Measurements from ENCODE around the gene PSME1. TPM values are rescaled to one million over a fixed set of nuclear protein-coding genes. Genes with fewer than 3 reads are reported as not detected.

The PSME1 gene
- total and polyA plus RNA-seq, 2 of the 13 experiments (the other 11 are each of a cell fraction or from before 2014, with no cell fraction given): 159 to 608 TPM

DNA sequence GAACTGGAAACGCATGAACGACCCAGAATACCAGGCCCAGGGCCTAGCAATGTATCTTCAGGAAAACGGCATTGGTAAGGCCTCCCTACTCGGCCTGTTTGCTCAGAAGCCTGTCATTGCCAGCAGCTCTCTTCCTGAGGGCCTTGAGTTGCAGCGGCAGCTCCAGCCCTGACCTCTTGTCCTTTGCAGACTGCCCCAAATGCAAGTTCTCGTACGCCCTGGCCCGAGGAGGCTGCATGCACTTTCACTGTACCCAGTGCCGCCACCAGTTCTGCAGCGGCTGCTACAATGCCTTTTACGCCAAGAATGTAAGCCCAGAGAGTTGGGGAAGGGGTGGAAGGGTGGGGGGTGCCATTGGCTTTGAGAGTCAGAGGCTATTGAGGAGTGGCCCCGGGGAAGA is 21.3 kb downstream of the PSME1 start:
- intact Hi-C loops (cut with micrococcal nuclease; ENCODE audit: unreplicated experiment): no loop called here
- Histone ChIP-seq H3K27ac (ENCODE audit: extremely low read length, insufficient read depth, low read length) (no peak overlapping the region), H3K4me1 (ENCODE audit: insufficient read depth, low read length) (peaks cover 26% of the 10 kb centered on the region), H2AFZ (ENCODE audit: low read length) (no peak overlapping the region), H3K9me3 (ENCODE audit: low read length) (no peaks in the 10 kb centered on the region), H4K20me1 (ENCODE audit: insufficient read depth, low read length) (no peaks in the 10 kb centered on the region), H3K4me2 (ENCODE audit: low read depth, low read length) (no peak overlapping the region), H3K79me2 (ENCODE audit: insufficient read depth, low read length) (peaks cover 5% of the 10 kb centered on the region), H3K9ac (ENCODE audit: insufficient read depth, low read depth, low read length) (no peak overlapping the region), H3K27me3 (ENCODE audit: control insufficient read depth in 1 of 2, insufficient read depth in 2 of 2, low read length in 2 of 2) (no peaks in the 10 kb centered on the region; a peak in 1 of 5 replicates), H3K4me3 (replicated peaks in 1 of 3; ENCODE audit: insufficient read depth in 1 of 3, low read depth in 2 of 3, low read length in 3 of 3) (no peak overlapping the region), H3K36me3 (replicated peaks in 1 of 2; ENCODE audit: control insufficient read depth in 1 of 2, insufficient read depth in 2 of 2, low read length in 2 of 2) (peaks cover 46 to 57% of the 10 kb centered on the region in 2 experiments)
- TF ChIP-seq AGO2 (optimal IDR thresholded peaks at IDR 0.05; ENCODE audit: low read depth, low read length) (peak; percentile 64), POLR2A (IDR thresholded peaks at IDR 0.05; ENCODE audit: insufficient read depth in 1 of 2, low read depth in 2 of 2, low read length in 2 of 2) (0 out of 4 replicates have a peak, but pooled peaks of 1 of the 2 experiments have one; percentile 41), RXRA (CRISPR knock-in tag; IDR thresholded peaks at IDR 0.05) (0 out of 2 replicates have a peak, but pooled peaks have one; percentile 17), ZNF780A (CRISPR knock-in tag; IDR thresholded peaks at IDR 0.05) (no peak), MZF1 (CRISPR knock-in tag; IDR thresholded peaks at IDR 0.05; ENCODE audit: borderline replicate concordance) (0 out of 2 replicates have a peak, but pooled peaks have one; percentile 9), RBFOX2 (IDR thresholded peaks at IDR 0.05; ENCODE audit: low read depth, low read length) (0 out of 2 replicates have a peak, but pooled peaks have one; percentile 46), RFX3 (CRISPR knock-in tag; IDR thresholded peaks at IDR 0.05) (no peak), ZSCAN29 (CRISPR knock-in tag; conservative IDR thresholded peaks at IDR 0.05) (no peak), ZNF777 (CRISPR knock-in tag; IDR thresholded peaks at IDR 0.05) (no peak), ELF3 (CRISPR knock-in tag; IDR thresholded peaks at IDR 0.05) (no peak), HNF4G (IDR thresholded peaks at IDR 0.05; ENCODE audit: borderline replicate concordance, low read depth, low read length) (no peak), HNF4G (CRISPR knock-in tag; IDR thresholded peaks at IDR 0.05; ENCODE audit: borderline replicate concordance, low read depth) (no peak)
- TF ChIP-seq, protein P1, sequence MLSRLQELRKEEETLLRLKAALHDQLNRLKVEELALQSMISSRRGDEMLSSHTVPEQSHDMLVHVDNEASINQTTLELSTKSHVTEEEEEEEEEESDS (CRISPR knock-in tag; IDR thresholded peaks at IDR 0.05; ENCODE audit: borderline replicate concordance): no peak
- TF ChIP-seq, protein P2, sequence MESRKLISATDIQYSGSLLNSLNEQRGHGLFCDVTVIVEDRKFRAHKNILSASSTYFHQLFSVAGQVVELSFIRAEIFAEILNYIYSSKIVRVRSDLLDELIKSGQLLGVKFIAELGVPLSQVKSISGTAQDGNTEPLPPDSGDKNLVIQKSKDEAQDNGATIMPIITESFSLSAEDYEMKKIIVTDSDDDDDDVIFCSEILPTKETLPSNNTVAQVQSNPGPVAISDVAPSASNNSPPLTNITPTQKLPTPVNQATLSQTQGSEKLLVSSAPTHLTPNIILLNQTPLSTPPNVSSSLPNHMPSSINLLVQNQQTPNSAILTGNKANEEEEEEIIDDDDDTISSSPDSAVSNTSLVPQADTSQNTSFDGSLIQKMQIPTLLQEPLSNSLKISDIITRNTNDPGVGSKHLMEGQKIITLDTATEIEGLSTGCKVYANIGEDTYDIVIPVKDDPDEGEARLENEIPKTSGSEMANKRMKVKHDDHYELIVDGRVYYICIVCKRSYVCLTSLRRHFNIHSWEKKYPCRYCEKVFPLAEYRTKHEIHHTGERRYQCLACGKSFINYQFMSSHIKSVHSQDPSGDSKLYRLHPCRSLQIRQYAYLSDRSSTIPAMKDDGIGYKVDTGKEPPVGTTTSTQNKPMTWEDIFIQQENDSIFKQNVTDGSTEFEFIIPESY (CRISPR knock-in tag; IDR thresholded peaks at IDR 0.05): no peak
- no TSS peak for BruUV-seq (replicated peaks)
- no peak for FAIRE-seq
- in situ Hi-C loops (cut with HindIII; ENCODE audit: extremely low pct_ligation_motif_present, low pct_unique_long_range_greater_than_20kb): no loop called here
- WGBS (ENCODE audit: low lambda C conversion rate): 96% methylated on average over 12 of the region's 12 CpGs
- POLR2A ChIA-PET: interaction anchor here (0.6 to 11.8 kb wide), 4 partner anchors 8 to 86 kb away, joined by 5 to 233 read pairs (median 108); partner anchors contain the start of genes DCAF11, EMC9, NRL and PSME1
- CTCF ChIA-PET (ENCODE audit: low intra/inter-chr PET ratio, low total read pairs): no interaction called here
- ATAC-seq: no peak
- no peak for DNase-seq (ENCODE audit: low spot score)

Data from HepG2 (cell line).